Glomerular endothelial cell (primary cell): Measurements from ENCODE around the gene MTHFR. TPM values are rescaled to one million over a fixed set of nuclear protein-coding genes. Genes with fewer than 3 reads are reported as not detected.

Experiments used
- DNase-seq: peaks from one replicate; pipeline ENCODE4 v3.0.0-alpha.2; 2011; ENCODE audit warnings: low read depth, low spot score; ENCODE audit errors: extremely low read depth
- total RNA-seq: library from RNA; depleted of rRNA; stranded (reverse); fragments of >200 nt; gene quantifications from 2 replicates; pipeline ENCODE4 v1.2.3, GENCODE V29; 2015

Gene MTHFR
- total RNA-seq, 1 donor from 2014 or later: 27.4 TPM

GRCh38 chr1:11761988-11762406 is 43.8 kb downstream of the MTHFR start, which contains the start of gene C1orf167:
Gene C1orf167, plus strand, starts transcription at chr1:11762193. Its CDS starts 2,208 bp downstream, at chr1:11764401.
- no peak for DNase-seq

- no peak for DNase-seq
Observed at GRCh38 chr1:11761285-11761684, 44.5 kb downstream of the MTHFR start.

- DNase-seq: no peak
Observed at GRCh38 chr1:11759791-11760190, 46.0 kb downstream of the MTHFR start.

- no peak for DNase-seq
Observed at GRCh38 chr1:11757047-11757446, 48.7 kb downstream of the MTHFR start.

GRCh38 chr1:11753555-11754208 is 52.1 kb downstream of the MTHFR start:
- DNase-seq: no peak

GRCh38 chr1:11752359-11753088 is 53.2 kb downstream of the MTHFR start:
- DNase-seq: no peak

GRCh38 chr1:11751087-11751486 is 54.7 kb downstream of the MTHFR start:
- no peak for DNase-seq

GRCh38 chr1:11749996-11750395 is 55.8 kb downstream of the MTHFR start:
- no peak for DNase-seq

- DNase-seq: no peak
Observed at GRCh38 chr1:11749203-11749689, 56.5 kb downstream of the MTHFR start.

GRCh38 chr1:11748294-11749202 is 57.2 kb downstream of the MTHFR start:
- DNase-seq: no peak

- DNase-seq: no peak
Observed at GRCh38 chr1:11746795-11747487, 58.8 kb downstream of the MTHFR start.

- DNase-seq: no peak
Observed at GRCh38 chr1:11746092-11746491, 59.7 kb downstream of the MTHFR start.

- DNase-seq: no peak
Observed at GRCh38 chr1:11744287-11744686, 61.5 kb downstream of the MTHFR start.

- DNase-seq: no peak
Observed at GRCh38 chr1:11741919-11742558, 63.7 kb downstream of the MTHFR start.

GRCh38 chr1:11741482-11741881 is 64.3 kb downstream of the MTHFR start:
- DNase-seq: no peak

- DNase-seq: no peak
Observed at GRCh38 chr1:11740258-11741192, 65.2 kb downstream of the MTHFR start.

- no peak for DNase-seq
Observed at GRCh38 chr1:11738783-11739182, 67.0 kb downstream of the MTHFR start.

GRCh38 chr1:11738096-11738495 is 67.7 kb downstream of the MTHFR start:
- no peak for DNase-seq
